ENCODE measurements around the gene MSANTD2.

MSANTD2 gene

DNA sequence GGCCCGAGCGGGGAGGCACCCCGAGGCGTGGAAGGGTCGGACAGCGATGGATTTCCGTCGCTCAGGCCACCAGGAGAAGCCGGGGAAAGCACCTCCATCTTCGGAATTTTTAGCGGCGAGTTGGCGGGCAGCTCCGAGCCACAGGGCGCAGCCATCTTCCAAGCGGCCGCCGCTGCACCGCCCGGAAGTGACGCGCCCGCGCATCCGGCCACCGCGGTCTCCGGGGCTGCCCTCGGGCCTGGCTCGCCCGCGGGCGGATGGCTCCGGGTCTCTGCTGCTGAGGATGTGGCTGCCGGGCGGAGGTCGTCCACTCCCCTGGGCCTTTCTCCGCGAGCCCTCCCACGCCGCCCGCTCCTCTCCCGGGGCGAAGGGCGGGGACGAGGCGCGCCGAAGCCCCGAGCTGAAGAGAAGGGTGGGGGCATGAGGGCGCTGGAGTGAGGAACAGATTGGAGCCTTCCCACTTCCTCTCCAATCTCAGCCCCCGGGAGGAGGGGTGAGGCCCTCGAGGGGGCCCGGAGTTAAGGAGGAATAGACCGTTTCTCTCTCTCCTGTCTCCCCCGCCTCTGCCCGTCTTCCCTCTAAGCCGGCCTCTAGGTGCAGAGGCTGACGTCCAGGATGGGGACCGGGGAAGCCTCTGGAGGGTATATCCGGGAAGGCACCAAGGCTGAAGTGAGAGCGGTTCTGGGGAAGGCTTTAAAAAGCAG is at the start of gene MSANTD2:
Gene MSANTD2 (minus strand): TSS at position 181 of the 704 bp plus-strand sequence. CDS start 26 bp downstream, at position 155.
- peak; percentile 86 for DNase-seq (ENCODE audit: low read depth)
- TF ChIP-seq, protein P1, sequence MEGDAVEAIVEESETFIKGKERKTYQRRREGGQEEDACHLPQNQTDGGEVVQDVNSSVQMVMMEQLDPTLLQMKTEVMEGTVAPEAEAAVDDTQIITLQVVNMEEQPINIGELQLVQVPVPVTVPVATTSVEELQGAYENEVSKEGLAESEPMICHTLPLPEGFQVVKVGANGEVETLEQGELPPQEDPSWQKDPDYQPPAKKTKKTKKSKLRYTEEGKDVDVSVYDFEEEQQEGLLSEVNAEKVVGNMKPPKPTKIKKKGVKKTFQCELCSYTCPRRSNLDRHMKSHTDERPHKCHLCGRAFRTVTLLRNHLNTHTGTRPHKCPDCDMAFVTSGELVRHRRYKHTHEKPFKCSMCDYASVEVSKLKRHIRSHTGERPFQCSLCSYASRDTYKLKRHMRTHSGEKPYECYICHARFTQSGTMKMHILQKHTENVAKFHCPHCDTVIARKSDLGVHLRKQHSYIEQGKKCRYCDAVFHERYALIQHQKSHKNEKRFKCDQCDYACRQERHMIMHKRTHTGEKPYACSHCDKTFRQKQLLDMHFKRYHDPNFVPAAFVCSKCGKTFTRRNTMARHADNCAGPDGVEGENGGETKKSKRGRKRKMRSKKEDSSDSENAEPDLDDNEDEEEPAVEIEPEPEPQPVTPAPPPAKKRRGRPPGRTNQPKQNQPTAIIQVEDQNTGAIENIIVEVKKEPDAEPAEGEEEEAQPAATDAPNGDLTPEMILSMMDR (IDR thresholded peaks at IDR 0.05; ENCODE audit: insufficient read depth, low read depth, low read length, missing control alignments), result no peak
- H3K4me3 ChIP-seq (ENCODE audit: low read depth, low read length), result peak within 1 kb of the TSS; percentile 82

DNA sequence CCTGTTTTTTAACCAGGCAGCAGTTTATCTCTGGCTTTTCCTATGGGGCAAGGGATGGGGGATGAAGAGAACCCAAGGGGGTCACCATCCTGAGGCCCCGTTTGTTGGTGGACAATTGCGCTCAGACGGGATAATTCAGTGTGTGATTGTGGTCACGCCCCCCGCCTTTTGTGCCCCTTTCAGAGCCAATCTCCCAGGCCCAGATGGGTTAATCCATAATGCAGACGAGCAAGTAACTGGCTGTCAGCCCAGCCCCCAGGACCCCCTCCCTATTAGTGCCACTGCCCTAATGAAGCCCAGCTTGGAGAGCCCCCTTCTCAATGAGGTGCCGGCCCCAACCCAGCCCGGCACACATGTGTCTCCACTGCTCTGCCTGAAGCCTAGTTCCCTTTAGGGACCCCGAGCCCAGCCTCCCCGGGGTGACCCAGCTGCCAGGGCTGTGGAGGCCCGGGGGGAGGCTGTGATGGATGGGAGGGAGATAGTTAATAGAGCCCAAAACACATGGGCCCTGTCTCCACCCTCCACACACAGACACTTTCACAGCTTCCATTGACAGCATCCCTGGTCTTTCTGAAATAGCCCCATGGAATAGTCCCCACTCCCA is 46.0 kb upstream of the MSANTD2 start:
- no peak overlapping the region for H3K4me3 ChIP-seq (ENCODE audit: low read depth, low read length)
- TF ChIP-seq, protein P1 (IDR thresholded peaks at IDR 0.05; ENCODE audit: insufficient read depth, low read depth, low read length, missing control alignments), result no peak
- no peak for DNase-seq (ENCODE audit: low read depth)

DNA sequence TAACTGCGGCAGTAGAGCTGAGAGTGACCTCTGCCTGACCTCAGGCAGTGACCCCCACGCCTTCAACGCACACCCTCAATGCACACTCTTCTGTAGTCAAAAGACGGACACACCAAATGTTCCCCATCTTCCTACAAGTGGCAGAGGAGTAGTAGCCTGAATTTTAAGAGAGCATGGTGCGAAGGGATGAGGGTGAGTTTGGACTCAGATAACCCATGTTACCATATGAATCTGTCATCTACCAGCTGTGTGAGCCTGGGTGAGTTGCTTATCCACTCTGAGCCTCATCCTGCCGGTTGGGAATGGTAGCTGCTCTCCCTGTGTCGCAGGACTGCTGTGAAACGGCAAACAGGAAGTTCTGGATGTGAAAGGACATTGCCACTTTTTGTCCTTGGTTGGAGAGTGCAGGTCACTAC is 44.5 kb upstream of the MSANTD2 start:
- TF ChIP-seq, protein P1 (IDR thresholded peaks at IDR 0.05; ENCODE audit: insufficient read depth, low read depth, low read length, missing control alignments), result no peak
- no peak for DNase-seq (ENCODE audit: low read depth)
- H3K4me3 ChIP-seq (ENCODE audit: low read depth, low read length), result no peak overlapping the region

DNA sequence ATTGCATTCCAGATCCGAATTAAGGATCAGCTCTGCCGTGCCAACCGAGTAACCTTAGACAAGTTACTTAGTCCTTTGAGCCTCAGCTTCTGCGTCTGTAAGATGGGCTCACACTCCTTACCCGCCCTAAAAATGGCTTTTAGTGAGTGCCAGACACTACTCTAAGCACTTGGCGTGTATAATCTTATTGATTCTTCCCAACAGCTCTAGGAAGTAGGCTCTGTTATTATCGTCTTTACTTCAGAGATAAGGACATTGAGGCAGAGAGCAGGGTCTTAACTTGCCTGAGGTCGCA is 43.4 kb upstream of the MSANTD2 start:
- TF ChIP-seq, protein P1 (IDR thresholded peaks at IDR 0.05; ENCODE audit: insufficient read depth, low read depth, low read length, missing control alignments), result no peak
- no peak for DNase-seq (ENCODE audit: low read depth)
- no peak overlapping the region for H3K4me3 ChIP-seq (ENCODE audit: low read depth, low read length)

DNA sequence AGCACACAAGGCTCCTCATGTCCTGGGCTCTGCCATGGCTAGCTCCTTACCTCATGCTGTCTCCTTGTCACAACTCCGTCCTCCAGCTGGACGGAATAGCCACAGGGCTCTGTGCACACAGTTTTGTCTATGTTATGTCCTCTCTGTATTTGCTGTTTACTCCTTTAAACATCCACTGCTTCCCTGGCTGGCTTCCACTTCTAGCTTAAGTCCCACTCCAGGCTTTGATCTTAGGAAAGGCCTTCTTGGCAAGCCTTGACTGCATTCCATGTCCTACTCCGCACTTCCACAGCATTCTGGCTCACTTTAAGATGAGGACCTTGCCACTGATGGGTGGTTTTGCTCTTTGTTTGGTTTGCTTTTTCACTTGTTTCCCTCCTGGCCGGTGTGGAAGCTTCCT is 42.1 kb upstream of the MSANTD2 start:
- TF ChIP-seq, protein P1 (IDR thresholded peaks at IDR 0.05; ENCODE audit: insufficient read depth, low read depth, low read length, missing control alignments), result no peak
- H3K4me3 ChIP-seq (ENCODE audit: low read depth, low read length), result no peak overlapping the region
- no peak for DNase-seq (ENCODE audit: low read depth)

DNA sequence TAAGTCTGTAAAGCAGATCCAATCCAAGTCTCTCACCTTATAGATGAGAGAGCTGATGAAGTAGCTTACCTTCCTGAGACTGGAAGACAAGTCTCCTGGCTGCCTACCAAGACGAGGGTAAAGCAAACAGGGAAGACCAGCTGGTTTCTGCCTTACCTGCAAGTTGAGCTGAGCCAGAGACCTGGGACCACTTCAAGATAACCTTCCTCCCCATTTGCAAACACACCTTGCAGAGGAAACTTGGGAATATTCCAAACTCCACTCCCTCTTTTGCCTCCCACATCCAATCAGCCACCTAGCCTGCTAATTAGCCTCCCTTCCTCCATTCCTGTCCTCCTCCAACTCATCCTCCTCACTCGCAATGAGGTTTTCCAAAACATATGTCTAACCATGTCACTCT is 41.6 kb upstream of the MSANTD2 start:
- TF ChIP-seq, protein P1 (IDR thresholded peaks at IDR 0.05; ENCODE audit: insufficient read depth, low read depth, low read length, missing control alignments), result no peak
- H3K4me3 ChIP-seq (ENCODE audit: low read depth, low read length), result no peak overlapping the region
- DNase-seq (ENCODE audit: low read depth), result no peak

DNA sequence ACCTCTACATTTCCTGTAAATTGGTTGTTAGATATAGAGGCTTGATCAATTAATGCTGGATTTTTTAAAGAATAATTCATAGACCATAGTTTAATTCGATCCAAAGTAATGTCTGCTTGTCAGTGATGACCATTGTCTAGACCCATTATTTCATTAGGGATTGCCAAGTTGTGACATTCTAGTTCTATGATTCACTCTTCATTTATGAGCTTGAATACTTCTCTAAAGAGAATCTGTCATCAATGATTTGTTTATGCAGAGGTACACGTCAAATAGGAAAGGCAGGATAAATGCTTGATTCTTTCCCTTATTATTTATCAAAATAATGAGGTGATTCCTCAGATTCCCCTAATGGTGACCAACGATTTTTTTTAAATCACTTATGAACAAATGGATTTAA is 41.0 kb upstream of the MSANTD2 start:
- TF ChIP-seq, protein P1 (IDR thresholded peaks at IDR 0.05; ENCODE audit: insufficient read depth, low read depth, low read length, missing control alignments), result no peak

More for the DNA sequence above, 41.0 kb upstream of the MSANTD2 start:
- no peak overlapping the region for H3K4me3 ChIP-seq (ENCODE audit: low read depth, low read length)
- DNase-seq (ENCODE audit: low read depth), result no peak
